ENCODE data around the gene RSPH1.

Gene RSPH1

DNA sequence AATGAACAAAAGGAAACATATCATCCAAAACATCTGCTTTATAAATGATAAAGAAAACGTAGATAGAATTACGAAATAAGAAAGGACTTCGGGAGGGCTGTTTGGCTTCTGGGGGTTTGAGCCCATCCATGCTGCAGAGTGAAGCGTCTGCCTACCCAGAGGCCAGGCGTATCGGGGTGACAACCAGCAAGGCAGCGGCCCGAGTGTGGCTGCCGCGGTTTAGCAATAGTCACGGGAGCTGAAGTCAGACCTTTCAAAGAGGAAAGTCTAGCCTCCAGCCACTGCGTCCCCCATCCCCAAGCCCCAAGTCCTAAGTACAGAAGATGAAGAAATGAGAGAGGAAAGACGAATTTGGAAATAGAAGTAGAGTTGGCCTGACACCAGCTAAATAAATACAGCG, 26.2 kb upstream of the RSPH1 start:
- H3K4me3 ChIP-seq (ENCODE audit: low read depth, low read length) = no peak overlapping the region
- DNase-seq (ENCODE audit: low read depth) = no peak
- TF ChIP-seq, protein P1, sequence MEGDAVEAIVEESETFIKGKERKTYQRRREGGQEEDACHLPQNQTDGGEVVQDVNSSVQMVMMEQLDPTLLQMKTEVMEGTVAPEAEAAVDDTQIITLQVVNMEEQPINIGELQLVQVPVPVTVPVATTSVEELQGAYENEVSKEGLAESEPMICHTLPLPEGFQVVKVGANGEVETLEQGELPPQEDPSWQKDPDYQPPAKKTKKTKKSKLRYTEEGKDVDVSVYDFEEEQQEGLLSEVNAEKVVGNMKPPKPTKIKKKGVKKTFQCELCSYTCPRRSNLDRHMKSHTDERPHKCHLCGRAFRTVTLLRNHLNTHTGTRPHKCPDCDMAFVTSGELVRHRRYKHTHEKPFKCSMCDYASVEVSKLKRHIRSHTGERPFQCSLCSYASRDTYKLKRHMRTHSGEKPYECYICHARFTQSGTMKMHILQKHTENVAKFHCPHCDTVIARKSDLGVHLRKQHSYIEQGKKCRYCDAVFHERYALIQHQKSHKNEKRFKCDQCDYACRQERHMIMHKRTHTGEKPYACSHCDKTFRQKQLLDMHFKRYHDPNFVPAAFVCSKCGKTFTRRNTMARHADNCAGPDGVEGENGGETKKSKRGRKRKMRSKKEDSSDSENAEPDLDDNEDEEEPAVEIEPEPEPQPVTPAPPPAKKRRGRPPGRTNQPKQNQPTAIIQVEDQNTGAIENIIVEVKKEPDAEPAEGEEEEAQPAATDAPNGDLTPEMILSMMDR (IDR thresholded peaks at IDR 0.05; ENCODE audit: insufficient read depth, low read depth, low read length, missing control alignments) = no peak

GRCh38 chr21:42521805-42522204, 25.8 kb upstream of the RSPH1 start:
- H3K4me3 ChIP-seq (ENCODE audit: low read depth, low read length) = no peak overlapping the region
- DNase-seq (ENCODE audit: low read depth) = no peak
- TF ChIP-seq, protein P1 (IDR thresholded peaks at IDR 0.05; ENCODE audit: insufficient read depth, low read depth, low read length, missing control alignments) = no peak

GRCh38 chr21:42521384-42521783, 25.4 kb upstream of the RSPH1 start:
- TF ChIP-seq, protein P1 (IDR thresholded peaks at IDR 0.05; ENCODE audit: insufficient read depth, low read depth, low read length, missing control alignments) = no peak
- no peak overlapping the region for H3K4me3 ChIP-seq (ENCODE audit: low read depth, low read length)

DNA sequence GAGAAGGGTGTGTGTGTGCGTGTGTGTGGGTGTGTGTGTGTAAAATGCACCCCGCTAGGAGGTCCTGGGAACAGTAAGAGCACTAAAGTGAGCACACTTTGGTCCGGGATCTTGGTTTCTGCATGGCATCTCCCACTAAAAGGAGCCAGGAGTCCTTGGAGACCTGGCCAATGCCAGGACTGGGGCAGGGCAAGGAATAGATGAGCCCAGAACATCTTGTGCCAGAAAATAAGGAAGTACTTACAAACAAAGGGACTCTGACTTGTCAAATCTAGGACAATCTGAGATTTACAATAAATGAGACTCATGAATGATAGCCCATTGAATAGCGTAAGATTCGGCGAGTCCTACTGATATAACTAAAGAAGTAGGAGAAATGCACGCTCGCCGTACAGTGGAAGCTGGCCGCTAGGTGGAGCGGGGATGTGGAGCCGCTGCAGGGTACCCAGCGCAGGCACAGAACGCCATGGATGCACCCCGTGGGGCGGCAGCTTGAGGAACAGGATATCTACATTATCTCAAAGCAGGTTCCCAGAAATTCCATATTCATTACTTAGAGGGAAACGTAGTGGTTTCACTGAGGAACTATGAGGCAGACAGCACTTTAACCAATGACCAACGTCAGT, 24.7 kb upstream of the RSPH1 start:
- DNase-seq (ENCODE audit: low read depth) = no peak
- no peak overlapping the region for H3K4me3 ChIP-seq (ENCODE audit: low read depth, low read length)
- TF ChIP-seq, protein P1 (IDR thresholded peaks at IDR 0.05; ENCODE audit: insufficient read depth, low read depth, low read length, missing control alignments) = no peak

More at GRCh38 chr21:42521384-42521783, 25.4 kb upstream of the RSPH1 start:
- no peak for DNase-seq (ENCODE audit: low read depth)

DNA sequence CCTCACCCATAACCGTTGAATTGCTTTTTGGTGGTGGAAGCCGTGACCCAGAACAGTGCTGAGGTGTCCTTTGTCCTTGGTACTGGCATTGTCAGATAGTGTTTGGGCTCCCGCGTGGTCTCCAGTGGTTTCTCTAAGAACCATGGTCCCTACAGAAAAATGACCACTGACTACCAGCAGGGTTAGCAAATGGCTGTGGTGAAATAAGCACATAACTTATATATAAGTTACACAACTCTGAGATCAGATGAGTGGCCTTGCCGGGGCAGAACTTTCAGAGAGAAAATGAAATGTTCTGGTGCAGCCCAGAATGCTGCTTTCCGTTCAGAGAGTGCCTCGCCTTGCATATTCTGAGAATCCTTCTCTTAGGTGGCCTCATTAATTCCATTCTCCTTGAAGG, 22.6 kb upstream of the RSPH1 start:
- TF ChIP-seq, protein P1 (IDR thresholded peaks at IDR 0.05; ENCODE audit: insufficient read depth, low read depth, low read length, missing control alignments) = no peak
- no peak overlapping the region for H3K4me3 ChIP-seq (ENCODE audit: low read depth, low read length)
- DNase-seq (ENCODE audit: low read depth) = no peak

GRCh38 chr21:42518215-42518614, 22.2 kb upstream of the RSPH1 start:
- no peak for DNase-seq (ENCODE audit: low read depth)
- TF ChIP-seq, protein P1 (IDR thresholded peaks at IDR 0.05; ENCODE audit: insufficient read depth, low read depth, low read length, missing control alignments) = no peak
- H3K4me3 ChIP-seq (ENCODE audit: low read depth, low read length) = no peak overlapping the region

All from GM12865 (cell line).